CD4-positive, alpha-beta T cell treated with Interleukin-12 subunit alpha and Interleukin-12 subunit beta, for 1 hour (primary cell): Measurements from ENCODE around the gene SH3PXD2B.
"Not testable (repeated sequence)": the region's sequence is repeated elsewhere in the genome, so short reads cannot be mapped to it uniquely, and the experiment has no call there.

Experiments
- DNase-seq: peaks from one replicate; pipeline ENCODE4 v3.0.0-alpha.2; 2020

Gene SH3PXD2B

DNA sequence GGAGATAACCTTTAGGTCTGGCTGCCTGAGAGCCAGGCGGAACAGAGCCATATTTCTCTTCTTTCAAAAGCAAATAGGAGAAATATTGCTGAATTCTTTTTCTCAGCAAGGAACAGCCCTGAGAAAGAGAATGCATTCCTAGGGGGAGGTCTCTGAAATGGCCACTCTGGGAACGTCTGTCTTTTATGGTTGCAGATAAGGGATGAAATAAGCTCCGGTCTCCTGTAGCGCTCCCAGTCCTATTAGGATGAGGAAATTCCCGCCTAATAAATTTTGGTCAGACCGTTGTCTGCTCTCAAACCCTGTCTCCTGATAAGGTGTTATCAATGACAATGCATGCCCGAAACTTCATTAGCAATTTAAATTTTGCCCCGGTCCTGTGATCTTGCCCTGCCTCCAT, 57.3 kb downstream of the SH3PXD2B start:
- not testable (repeated sequence) for DNase-seq

DNA sequence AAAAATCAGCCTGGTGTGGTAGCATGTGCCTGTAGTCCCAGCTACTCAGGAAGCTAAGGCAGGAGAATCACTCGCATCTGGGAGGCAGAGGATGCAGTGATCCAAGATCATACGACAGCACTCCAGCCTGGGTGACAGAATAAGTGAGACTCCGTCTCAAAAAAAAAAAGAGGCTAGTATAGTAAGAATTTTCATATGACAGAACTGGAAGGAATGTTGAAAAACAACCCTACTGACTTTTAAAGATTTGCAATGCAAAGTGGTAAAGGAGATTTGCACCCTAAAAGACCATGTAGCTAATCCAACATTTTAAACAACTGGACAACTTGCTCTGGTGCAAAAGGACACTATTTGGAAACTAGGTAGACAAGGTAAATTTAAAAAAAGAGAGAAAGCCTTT, 58.1 kb downstream of the SH3PXD2B start:
- no peak for DNase-seq

DNA sequence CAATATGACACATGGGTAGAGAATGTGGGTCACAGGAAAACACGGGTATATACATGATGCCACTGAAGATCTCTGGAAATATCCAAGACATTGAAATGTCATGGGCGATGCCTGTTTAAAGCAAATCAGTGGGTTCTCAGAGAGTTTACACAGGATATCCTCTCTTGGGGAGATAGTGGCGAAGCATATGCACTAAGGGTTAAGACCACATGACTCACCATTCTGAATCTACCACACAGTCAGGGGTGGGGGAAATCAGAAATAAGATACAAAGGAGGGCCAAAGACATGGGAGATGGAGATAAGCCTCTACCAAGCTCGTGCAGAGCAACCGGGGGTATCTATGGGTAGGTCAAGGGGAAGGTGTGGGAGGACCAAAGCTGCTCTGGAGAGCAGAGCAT, 58.8 kb downstream of the SH3PXD2B start:
- DNase-seq: no peak

DNA sequence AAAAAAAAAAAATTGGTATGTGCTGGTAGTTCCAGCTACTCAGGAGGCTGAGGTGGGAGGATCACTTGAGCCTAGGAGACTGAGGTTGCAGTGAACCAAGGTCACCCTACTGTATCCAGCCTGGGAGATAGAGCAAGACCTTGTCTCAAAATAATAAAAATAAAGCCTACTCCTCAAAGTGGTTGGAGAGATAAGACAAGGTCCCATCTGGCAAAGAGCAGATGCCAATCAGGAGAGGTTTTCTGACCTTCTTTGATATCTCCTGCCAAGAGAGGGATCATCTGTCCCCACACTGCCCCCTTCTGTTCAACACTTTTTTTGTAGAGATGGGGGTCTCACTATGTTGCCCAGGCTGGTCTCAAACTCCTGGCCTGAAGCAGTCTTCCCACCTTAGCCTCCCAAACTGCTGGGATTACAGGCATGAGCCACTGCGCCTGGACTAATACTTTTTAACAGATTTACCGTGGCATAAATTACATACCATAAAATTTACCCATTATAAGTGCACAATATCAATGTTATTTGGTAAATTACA, 64.7 kb downstream of the SH3PXD2B start:
- DNase-seq: no peak

DNA sequence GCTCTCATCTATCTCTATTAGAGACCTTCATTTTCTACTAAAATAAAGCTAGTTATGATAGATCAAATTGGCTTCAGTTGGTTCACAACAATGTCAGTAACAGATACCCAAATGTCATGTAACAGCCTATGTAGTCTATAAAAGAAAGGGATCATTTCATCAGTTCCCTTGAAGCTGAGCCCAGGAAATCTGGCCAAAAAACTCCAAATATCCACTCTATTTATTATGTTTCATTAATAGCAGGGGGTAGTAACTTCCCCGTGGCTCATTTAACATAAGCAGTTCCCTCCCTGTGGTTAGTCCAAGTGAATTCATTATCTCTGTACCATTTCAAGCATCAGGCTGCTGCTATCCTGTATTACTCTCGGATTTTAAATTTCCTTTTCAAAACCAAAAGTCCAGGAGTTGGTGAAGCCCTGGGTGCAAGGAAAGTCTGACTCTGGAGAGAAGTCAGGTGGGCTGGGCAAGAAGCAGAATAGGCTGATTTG, 66.0 kb downstream of the SH3PXD2B start:
- no peak for DNase-seq

DNA sequence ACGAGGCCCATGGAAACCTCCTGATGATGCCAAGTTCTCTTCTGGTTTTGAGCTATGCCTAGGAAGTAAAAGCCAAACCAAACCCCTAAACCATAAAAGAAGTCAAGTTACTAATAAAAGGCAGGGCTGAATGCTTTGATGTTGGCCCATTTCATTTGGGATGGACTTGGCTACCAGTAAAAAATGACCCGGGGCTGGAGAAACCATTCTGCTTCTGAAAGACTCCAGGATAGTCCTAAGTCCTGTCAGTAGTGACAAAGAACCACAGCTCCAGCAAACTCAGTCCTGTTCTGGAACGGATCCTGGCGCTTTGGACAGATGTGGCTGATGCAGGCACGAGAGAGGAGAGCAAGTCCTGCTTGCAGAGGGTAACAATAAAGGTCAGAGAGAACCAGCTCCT, 68.6 kb downstream of the SH3PXD2B start:
- DNase-seq: no peak

DNA sequence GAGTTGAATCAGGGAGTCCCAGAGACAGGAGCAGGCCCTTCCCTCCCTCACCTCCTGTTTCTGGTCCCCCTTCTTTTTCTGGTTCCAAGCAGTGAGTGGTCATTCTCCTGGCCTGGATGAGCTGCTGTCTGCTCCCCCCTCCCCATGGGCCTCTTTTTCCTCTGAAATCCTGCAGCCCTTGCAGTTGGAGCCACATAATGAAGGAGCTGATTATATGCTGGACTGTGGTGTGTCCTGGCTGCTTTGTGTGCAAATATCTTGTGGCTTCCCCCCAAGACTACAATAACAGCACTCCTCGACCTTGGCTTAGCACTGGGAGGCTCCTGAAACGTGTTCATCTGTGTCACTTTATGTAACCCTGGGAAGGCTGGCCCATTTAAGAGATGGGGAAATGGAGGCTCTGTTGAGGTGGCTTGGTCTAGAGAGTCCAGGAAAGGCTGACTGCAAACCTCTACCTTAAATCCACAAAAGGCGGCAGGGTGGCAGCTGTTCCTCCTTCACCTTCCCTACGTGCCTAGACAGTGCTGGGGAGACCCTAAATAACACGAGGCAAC, 69.2 kb downstream of the SH3PXD2B start:
- DNase-seq: no peak

DNA sequence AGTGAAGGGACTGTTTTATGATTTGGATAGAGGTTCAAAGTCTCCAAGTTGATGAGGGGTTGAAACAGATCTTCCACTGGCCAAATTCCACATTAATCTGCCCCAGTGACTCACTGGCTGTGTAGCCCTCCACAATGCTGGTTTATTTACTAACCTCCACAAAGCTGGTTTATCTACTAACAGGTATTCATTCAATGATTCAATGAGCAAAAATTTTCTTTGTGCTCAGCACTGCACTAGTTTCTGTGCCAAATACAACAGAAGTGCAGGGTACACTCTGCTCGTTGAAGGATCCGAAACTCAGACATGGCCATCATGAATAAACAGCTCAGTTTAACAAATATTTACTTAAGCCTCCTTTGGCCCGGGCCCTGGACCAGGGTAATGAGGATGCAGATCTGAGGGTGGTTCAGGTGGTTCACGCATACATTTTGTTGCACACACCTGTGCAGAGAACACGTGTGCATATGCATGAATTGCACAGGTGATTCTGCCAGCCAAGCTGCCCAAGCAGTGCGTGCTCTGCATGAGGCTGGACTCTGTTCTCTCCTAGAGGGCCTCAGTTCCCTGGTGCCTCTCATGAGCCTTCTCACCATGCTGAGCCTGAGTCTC, 71.0 kb downstream of the SH3PXD2B start:
- DNase-seq: no peak

DNA sequence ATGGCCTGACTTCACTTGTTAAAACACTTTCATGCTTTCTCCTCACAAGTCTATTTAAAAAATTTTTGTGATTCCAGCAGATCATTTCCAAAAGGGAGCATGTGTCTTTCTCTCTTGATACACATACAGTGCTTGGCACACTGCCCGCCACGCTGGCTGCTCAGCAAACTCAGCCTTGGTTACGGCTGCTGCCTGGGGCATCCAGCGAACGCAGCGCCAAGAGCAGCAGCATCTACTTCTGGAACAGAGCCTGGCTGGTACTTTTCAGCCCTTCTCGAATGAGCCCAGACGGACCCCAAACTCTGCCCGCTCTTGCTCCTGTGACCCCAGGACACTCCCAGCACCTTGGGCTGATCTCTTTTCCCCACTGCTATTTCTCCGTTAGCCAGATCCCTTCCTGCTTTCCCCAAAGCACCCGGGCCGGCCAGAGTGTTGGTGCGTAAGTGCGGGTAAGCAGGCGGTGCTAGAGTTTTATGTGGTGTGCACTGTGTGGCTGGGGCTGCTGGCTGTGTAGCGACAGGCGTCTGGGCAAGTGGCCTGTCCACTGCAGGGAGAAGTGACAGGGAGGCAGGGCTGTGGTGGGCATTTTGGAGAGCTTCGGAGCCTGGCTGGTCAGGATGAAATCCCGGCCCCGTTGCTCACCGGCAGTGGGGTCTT, 73.2 kb downstream of the SH3PXD2B start:
- DNase-seq: no peak

DNA sequence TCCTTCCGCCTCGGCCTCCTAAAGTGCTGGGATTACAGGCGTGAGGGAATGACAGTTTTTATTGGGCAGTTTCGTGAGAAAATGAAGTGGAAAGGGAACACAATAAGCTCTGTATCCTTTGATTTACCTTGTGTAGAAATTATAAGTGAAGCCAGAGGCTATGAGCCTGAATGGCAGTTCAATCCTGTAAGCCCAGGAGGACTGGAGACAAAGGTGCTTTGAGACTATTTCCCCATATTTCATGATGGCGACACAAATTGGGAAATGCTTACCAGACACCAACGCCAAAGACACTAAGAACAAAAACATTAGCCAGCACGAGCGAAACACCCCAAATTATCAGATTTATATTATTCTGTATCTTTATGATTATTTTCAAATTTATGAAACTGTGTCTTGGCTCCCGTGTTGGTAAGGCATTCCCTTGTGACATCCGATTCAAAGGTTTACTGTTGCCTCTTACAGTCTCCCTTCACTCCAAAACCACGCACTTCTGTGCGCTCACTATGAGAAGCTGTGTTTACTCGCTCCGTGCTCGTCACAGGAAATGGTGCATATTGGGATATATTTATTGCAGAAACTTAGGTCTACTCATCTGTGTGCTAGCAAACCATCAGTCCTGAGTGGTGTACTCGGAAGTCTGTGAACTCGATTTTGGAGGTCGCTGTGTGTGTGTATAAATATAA, 73.9 kb downstream of the SH3PXD2B start:
- no peak for DNase-seq

DNA sequence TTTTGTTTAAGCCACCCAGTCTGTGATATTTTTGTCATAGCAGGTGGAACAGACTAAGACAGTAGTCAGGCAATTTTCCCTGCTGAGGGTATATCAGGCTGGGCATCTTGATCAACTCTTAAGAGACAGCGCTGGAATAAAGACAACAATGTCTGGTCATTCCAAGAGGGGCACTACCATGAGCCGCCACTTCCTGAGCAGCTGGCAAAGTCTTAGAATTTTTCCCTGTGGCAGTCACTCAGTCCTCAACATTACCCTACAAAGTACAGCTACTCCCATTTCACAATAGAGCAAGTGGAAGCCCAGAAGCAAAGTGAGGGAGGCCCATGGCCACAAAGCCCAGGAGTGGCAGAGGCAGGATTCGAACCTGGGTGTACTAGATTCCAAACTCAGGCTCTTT, 74.8 kb downstream of the SH3PXD2B start:
- no peak for DNase-seq

DNA sequence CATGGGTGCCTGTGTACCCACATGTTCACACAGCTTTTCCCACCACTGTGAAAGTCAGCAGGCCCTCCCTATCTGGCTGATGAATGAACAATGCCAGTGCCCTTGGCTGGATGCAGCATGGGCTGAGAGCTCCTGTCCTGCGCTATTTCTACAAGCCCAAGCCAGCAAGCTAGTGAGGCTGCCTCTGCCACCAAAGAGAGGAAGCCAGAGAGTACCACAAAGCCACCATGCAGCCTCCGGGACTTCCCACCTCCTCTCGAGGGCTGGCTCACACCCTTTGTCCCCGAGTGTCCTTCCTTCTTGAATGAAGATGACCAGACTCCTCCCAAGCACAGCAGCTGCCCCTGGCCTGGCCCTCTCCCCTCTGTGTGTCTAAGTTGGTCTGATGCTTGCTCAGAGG, 76.5 kb downstream of the SH3PXD2B start:
- DNase-seq: no peak

DNA sequence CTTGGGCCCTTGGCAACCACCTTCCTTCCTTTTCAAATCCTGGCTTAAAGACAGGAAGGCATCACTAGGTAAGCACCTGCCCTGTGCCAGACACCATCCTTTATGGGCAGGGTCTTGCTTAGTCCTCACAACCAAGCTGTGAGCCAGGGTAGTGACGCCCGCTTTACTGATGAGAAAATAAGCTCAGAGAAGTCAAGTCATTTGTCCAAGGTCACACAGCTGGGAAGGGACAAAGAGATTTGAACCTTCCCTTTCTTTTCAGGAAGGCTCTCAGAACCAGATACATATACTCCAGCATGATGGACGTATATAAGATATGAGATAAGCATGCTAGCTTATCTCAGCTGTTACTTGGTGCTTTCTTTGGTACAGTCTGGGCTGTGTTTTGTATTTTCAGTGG, 76.9 kb downstream of the SH3PXD2B start:
- DNase-seq: no peak

DNA sequence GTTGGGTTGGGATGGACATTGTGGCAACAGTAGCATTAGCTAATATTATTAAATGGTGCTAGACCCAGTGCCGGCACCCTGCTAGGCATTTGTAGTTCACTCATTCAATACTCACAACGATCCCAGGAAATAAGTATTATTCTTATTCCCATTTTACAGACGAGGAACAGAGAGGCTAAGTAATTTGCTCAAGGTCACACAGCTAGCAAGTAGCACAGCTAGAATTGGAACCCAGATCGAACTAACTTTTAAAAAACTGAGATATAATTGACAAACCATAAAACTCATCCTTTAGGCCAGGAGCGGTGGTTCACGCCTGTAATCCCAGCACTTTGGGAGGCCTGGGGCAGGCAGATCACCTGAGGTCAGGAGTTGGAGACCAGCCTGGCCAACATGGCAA, 79.5 kb downstream of the SH3PXD2B start:
- no peak for DNase-seq

DNA sequence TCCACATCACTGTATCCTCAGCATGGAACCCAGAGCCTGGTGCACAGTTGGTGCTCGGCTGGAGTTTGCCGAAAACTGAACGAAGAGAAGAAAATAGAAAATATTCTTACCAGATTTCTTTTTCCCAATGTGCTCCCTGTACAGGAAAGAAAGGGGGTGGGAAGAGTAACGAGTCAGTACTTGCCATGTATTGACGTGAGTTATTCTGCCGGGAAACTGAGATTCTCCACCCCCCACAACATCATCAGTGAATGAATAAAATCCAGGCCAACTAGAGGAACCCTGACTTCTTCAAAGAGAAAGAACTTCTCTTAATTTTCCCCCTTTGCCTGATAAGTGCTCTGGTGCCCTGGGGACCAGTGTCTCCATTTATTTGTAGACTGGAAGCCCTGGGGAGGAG, 80.6 kb downstream of the SH3PXD2B start:
- no peak for DNase-seq

DNA sequence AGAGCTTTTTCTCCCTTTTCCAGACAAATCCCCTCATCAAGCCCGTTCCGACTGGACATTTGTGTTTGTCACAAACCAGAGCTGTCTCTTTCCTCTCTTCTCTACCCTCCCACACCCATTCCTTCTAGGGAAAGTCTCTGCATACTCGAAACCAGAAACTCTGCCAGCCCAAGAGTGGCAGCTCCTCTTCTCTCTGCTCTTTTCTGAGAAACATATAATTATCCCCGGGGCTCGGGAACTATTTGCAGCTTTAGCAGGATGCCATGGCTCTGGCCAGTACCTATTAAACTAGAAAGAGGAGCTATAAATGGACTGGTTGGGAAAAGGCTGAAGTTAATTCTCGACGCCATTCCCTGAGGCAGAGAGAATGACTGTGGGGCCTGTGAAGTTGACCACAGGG, 82.6 kb downstream of the SH3PXD2B start:
- DNase-seq: no peak

DNA sequence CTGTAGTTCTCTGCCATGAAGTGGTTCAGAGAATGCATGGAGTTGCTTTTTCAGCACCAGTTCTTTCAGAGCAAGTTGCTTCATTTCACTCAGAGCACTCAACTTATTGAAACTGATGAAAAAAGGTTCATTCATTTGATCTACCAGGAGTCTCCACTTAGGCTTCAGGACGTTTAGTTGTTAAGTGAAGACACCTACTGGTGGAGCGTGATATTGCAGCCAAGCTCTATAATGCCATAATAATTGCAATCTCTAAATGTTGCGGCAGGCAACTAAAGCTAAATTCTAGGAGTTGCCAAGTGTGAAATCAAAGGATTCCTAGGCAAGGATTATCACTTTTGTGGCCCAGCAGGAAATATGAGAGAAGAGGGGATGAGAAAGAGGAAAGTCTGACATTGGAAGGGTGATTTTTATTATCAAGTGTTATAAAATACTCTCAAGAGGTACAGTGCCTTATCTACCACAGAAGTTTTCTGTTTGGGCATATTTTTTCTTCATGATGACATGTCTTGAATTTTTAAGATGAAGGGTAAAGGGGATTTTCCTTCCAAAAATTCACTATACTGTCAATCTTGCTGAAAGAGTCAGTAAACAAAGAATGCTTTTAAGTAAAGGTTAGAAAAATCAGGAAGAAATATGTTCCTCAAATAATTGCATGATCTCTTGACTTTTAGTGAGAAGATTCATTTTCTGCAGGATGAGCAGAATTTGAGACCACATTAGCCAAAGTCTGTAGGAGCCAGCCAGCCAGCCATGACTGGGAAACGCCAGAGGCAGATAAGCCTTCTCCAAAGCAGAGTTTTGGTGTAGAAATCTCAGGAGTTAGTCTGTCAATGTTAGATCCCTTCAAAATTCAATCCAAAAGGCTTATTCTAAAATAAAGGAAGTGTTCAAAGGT, 83.4 kb downstream of the SH3PXD2B start:
- no peak for DNase-seq

DNA sequence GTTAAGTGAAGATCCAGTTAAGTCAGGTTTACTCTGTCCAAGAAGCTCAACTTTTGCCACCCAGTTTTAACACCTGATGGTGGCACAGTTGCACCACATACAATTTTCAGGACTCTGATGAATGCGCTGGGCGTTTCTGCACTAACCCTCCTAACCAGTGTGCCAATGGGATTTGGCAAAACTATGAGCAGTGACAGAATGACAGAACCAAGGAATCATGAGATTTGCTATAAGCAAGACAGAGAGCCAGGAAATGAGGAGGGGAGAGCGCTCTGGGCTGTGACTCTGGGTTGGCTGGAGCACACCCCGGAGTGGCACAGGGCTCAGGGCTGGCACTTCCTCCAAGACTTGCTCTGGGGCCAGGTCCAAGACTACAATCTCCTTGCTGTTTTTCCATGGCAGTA, 84.1 kb downstream of the SH3PXD2B start:
- no peak for DNase-seq

DNA sequence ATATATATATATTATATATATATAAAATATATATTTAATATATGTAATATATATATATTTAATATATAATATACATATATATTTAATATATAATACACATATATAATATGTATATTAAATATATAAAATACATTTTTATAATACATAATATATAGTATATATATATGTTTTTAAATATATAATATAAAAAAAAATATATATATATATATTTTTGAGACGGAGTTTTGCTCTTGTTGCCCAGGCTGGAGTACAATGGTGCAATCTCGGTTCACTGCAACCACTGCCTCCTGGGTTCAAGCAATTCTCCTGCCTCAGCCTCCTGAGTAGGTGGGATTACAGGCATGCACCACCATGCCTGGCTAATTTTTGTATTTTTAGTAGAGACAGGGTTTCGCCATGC, 85.6 kb downstream of the SH3PXD2B start:
- not testable (repeated sequence) for DNase-seq

DNA sequence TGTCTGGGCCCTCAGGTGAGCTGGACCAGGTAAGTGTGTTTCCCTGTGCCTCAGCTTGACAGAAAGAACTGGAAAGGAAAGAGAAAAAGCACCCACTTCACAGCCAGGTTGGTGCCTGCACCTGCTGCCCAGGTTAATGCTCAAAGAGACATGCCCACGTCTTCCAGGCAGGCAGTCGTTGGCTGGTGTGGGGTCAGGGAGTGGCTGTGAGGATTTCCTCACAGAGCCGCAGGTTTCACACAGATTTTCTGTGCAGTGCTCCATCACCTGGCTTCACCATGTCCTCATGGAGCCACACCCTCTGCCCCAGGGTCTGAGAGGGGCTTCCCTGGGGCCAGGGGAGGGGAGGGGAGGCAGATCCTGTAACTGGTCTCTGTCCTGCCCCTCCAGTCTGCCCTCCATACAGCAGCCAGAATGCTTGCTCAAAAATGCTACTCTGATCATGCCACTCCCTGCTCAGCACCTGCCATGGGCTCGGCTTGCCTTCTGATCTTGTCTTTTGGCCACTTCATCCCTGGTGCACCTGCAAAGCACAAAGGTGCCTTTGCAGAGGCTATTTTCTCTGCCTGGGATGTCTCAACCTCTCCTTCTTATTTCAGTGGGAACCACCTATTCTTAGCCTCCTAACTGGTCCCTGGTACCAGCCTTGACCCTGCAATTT, 88.2 kb downstream of the SH3PXD2B start:
- no peak for DNase-seq

DNA sequence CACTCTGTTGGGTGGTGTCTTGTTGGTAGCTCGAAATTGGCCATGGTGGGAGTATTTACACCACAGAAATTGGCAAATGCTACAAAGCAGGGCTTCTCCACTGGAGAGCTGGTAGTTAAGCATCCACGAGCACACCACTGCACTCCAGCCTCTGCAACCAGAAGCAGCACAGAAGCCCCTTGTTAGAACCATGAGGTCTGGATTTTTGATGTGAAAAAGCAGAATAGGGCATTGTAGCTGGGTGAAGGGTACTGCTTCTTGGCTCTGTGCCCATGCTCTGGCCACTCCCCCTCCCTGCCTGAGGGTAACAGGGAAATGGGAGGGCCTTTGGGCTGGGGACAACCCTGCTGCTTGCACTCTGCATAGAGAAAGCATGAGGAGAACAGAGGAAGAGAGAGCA, 89.6 kb downstream of the SH3PXD2B start:
- DNase-seq: no peak

DNA sequence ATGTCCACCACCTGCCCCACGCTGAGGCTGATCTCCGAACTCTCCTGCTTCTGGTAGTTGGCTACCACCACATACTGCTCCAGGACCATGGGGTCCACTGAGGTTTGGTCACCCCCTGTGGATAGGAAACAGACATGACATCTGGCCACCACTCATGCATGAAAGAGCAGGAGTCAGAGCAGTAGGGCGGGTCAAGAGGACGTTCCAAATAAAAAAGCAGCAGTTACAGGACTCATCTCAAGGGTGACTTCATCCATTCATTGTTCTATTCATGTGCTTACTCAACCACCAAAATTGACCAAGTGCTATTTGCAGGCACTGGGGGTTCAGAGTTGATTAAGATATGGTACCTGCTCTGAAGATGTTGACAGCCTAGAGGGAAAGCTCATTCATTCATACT, 91.6 kb downstream of the SH3PXD2B start:
- no peak for DNase-seq
